ENCODE measurements around the gene RHOBTB1.

DNA sequence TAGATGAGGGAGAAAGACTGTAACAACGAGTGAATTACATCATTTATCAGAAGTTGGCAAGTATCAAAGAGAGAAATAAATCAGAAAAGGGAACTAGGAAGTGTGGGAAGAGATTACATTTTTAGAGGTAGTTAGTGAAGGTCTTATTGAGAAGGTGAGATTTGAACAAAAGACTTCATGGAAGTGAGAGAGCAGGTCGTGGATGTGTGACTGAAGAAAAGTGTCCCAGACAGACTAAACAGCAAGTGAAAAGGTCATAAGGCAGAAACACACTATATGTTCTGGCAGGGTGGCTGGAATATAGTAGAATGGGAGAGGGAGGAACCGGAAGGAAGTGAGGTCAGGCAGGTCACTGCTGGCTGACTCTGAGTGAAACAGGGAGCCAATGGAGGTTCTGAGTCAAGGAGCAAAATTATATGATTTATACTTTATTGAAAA, 35.7 kb upstream of the RHOBTB1 start:
- no peak for TF ChIP-seq SUZ12 (IDR thresholded peaks at IDR 0.05)
- no peak for TF ChIP-seq FOXM1 (IDR thresholded peaks at IDR 0.05; ENCODE audit: borderline replicate concordance)
- TF ChIP-seq, protein P1, sequence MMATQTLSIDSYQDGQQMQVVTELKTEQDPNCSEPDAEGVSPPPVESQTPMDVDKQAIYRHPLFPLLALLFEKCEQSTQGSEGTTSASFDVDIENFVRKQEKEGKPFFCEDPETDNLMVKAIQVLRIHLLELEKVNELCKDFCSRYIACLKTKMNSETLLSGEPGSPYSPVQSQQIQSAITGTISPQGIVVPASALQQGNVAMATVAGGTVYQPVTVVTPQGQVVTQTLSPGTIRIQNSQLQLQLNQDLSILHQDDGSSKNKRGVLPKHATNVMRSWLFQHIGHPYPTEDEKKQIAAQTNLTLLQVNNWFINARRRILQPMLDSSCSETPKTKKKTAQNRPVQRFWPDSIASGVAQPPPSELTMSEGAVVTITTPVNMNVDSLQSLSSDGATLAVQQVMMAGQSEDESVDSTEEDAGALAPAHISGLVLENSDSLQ (IDR thresholded peaks at IDR 0.05), result no peak
- TF ChIP-seq FOXK2 (IDR thresholded peaks at IDR 0.05), result no peak
- TF ChIP-seq TARDBP (IDR thresholded peaks at IDR 0.05), result no peak
- TF ChIP-seq NFRKB (IDR thresholded peaks at IDR 0.05), result no peak
- no peak for TF ChIP-seq BHLHE40 (IDR thresholded peaks at IDR 0.05; ENCODE audit: borderline replicate concordance)
